T-helper 2 cell treated with Interferon-gamma antibody and Interleukin-4, amounts not matched to agents 5 μg/mL and 100 μg/mL, for 36 hours (primary cell): Measurements from ENCODE around the gene SUN3.
"Not testable (repeated sequence)": the region's sequence is repeated elsewhere in the genome, so short reads cannot be mapped to it uniquely, and the experiment has no call there.

Experiments used
- DNase-seq: peaks from one replicate; pipeline ENCODE4 v3.0.0; 2021; ENCODE audit warnings: low spot score
- H3K27ac Mint-ChIP-seq: one replicate; pipeline ENCODE4 v1.8.0; 2021; ENCODE audit warnings: mild to moderate bottlenecking, mixed read lengths
- H3K27me3 Mint-ChIP-seq: one replicate; pipeline ENCODE4 v1.8.0; 2021; ENCODE audit warnings: low read depth, mixed read lengths
- H3K36me3 Mint-ChIP-seq: one replicate; pipeline ENCODE4 v1.8.0; 2021; ENCODE audit warnings: low read depth, mixed read lengths
- H3K4me1 Mint-ChIP-seq: one replicate; pipeline ENCODE4 v1.8.0; 2021; ENCODE audit warnings: low read depth, mixed read lengths
- H3K4me3 Mint-ChIP-seq: one replicate; pipeline ENCODE4 v1.8.0; 2022; ENCODE audit warnings: mild to moderate bottlenecking, moderate library complexity, mixed read lengths
- H3K9me3 Mint-ChIP-seq: one replicate; pipeline ENCODE4 v1.8.0; 2021; ENCODE audit warnings: mixed read lengths

The SUN3 gene

GRCh38 chr7:47952224-47952623 lies 76.7 kb downstream of the SUN3 start:
- Mint-ChIP-seq H3K27ac (no peak overlapping the region), H3K4me1 (peaks cover 20% of the 10 kb centered on the region), H3K9me3 (no peaks in the 10 kb centered on the region), H3K27me3 (no peaks in the 10 kb centered on the region), H3K36me3 (peaks cover 20% of the 10 kb centered on the region), H3K4me3 (no peak overlapping the region)
- no peak for DNase-seq

GRCh38 chr7:47951374-47951773 lies 77.5 kb downstream of the SUN3 start:
- peaks cover 21% of the 10 kb centered on the region for H3K4me1 Mint-ChIP-seq
- no peak overlapping the region for H3K4me3 Mint-ChIP-seq
- H3K27me3 Mint-ChIP-seq, result no peaks in the 10 kb centered on the region
- H3K36me3 Mint-ChIP-seq, result peaks cover 15% of the 10 kb centered on the region
- no peaks in the 10 kb centered on the region for H3K9me3 Mint-ChIP-seq
- H3K27ac Mint-ChIP-seq, result no peak overlapping the region
- no peak for DNase-seq

GRCh38 chr7:47950714-47951113 lies 78.2 kb downstream of the SUN3 start:
- Mint-ChIP-seq H3K27me3 (no peaks in the 10 kb centered on the region), H3K4me1 (peaks cover 23% of the 10 kb centered on the region), H3K9me3 (no peaks in the 10 kb centered on the region), H3K27ac (no peak overlapping the region), H3K36me3 (peaks cover 15% of the 10 kb centered on the region), H3K4me3 (no peak overlapping the region)
- DNase-seq, result no peak

- no peak overlapping the region for H3K27ac Mint-ChIP-seq
- no peaks in the 10 kb centered on the region for H3K27me3 Mint-ChIP-seq
Observed at GRCh38 chr7:47949703-47950102, 79.2 kb downstream of the SUN3 start.

GRCh38 chr7:47948141-47948790 lies 80.6 kb downstream of the SUN3 start, which contains the start of gene PKD1L1:
Gene PKD1L1 (minus strand): TSS chr7:47948466. CDS start chr7:47948440, 26 bp downstream.
- H3K9me3 Mint-ChIP-seq, result no peaks in the 10 kb centered on the region
- no peak within 1 kb of the TSS for H3K4me3 Mint-ChIP-seq
- DNase-seq, result no peak
- no peaks in the 10 kb centered on the region for H3K36me3 Mint-ChIP-seq
- peaks cover 13% of the 10 kb centered on the region for H3K4me1 Mint-ChIP-seq
- H3K27ac Mint-ChIP-seq, result no peak within 1 kb of the TSS
- H3K27me3 Mint-ChIP-seq, result no peaks in the 10 kb centered on the region

More at GRCh38 chr7:47949703-47950102, 79.2 kb downstream of the SUN3 start:
- Mint-ChIP-seq H3K4me1 (peaks cover 25% of the 10 kb centered on the region), H3K9me3 (no peaks in the 10 kb centered on the region), H3K4me3 (no peak overlapping the region), H3K36me3 (peaks cover 10% of the 10 kb centered on the region)
- DNase-seq, result no peak

- Mint-ChIP-seq H3K9me3 (no peaks in the 10 kb centered on the region), H3K4me3 (no peak overlapping the region), H3K36me3 (no peaks in the 10 kb centered on the region), H3K27me3 (no peaks in the 10 kb centered on the region), H3K4me1 (peaks cover 13% of the 10 kb centered on the region), H3K27ac (no peak overlapping the region)
- no peak for DNase-seq
Observed at GRCh38 chr7:47947355-47947749, 81.6 kb downstream of the SUN3 start.

GRCh38 chr7:47946581-47947354 lies 82.1 kb downstream of the SUN3 start:
- peaks cover 11% of the 10 kb centered on the region for H3K4me1 Mint-ChIP-seq
- no peak overlapping the region for H3K4me3 Mint-ChIP-seq
- H3K9me3 Mint-ChIP-seq, result no peaks in the 10 kb centered on the region
- H3K36me3 Mint-ChIP-seq, result no peaks in the 10 kb centered on the region
- no peak for DNase-seq
- H3K27ac Mint-ChIP-seq, result no peak overlapping the region
- no peaks in the 10 kb centered on the region for H3K27me3 Mint-ChIP-seq

- peak; percentile 47 for DNase-seq
- Mint-ChIP-seq H3K4me3 (no peak overlapping the region), H3K9me3 (no peaks in the 10 kb centered on the region), H3K4me1 (peaks cover 7% of the 10 kb centered on the region), H3K36me3 (no peaks in the 10 kb centered on the region), H3K27ac (no peak overlapping the region), H3K27me3 (no peaks in the 10 kb centered on the region)
Observed at GRCh38 chr7:47945261-47946015, 83.5 kb downstream of the SUN3 start.

GRCh38 chr7:47944536-47945260 lies 84.2 kb downstream of the SUN3 start:
- no peaks in the 10 kb centered on the region for H3K9me3 Mint-ChIP-seq
- no peak overlapping the region for H3K27ac Mint-ChIP-seq
- no peak for DNase-seq
- peaks cover 4% of the 10 kb centered on the region for H3K4me1 Mint-ChIP-seq
- H3K4me3 Mint-ChIP-seq, result no peak overlapping the region
- no peaks in the 10 kb centered on the region for H3K27me3 Mint-ChIP-seq
- H3K36me3 Mint-ChIP-seq, result no peaks in the 10 kb centered on the region

- H3K27ac Mint-ChIP-seq, result no peak overlapping the region
- no peaks in the 10 kb centered on the region for H3K36me3 Mint-ChIP-seq
- H3K4me1 Mint-ChIP-seq, result peaks cover 6% of the 10 kb centered on the region
- no peaks in the 10 kb centered on the region for H3K9me3 Mint-ChIP-seq
- H3K4me3 Mint-ChIP-seq, result no peak overlapping the region
- no peak for DNase-seq
- H3K27me3 Mint-ChIP-seq, result no peaks in the 10 kb centered on the region
Observed at GRCh38 chr7:47943676-47944474, 85.0 kb downstream of the SUN3 start.

- H3K27ac Mint-ChIP-seq, H3K27me3 Mint-ChIP-seq, H3K9me3 Mint-ChIP-seq, DNase-seq, H3K4me3 Mint-ChIP-seq, H3K36me3 Mint-ChIP-seq: not testable (repeated sequence)
- peaks cover 14% of the 10 kb centered on the region for H3K4me1 Mint-ChIP-seq
Observed at GRCh38 chr7:47942651-47943050, 86.3 kb downstream of the SUN3 start.

- H3K4me1 Mint-ChIP-seq, result peaks cover 20% of the 10 kb centered on the region
- no peaks in the 10 kb centered on the region for H3K9me3 Mint-ChIP-seq
- H3K36me3 Mint-ChIP-seq, result no peaks in the 10 kb centered on the region
- no peak overlapping the region for H3K4me3 Mint-ChIP-seq
- H3K27me3 Mint-ChIP-seq, result no peaks in the 10 kb centered on the region
- no peak overlapping the region for H3K27ac Mint-ChIP-seq
- DNase-seq, result no peak
Observed at GRCh38 chr7:47942132-47942531, 86.8 kb downstream of the SUN3 start.
